GM12878 (cell line): Measurements from ENCODE around the gene RAD51B. TPM values are rescaled to one million over a fixed set of nuclear protein-coding genes. Genes with fewer than 3 reads are reported as not detected.

Experiments
- ATAC-seq: fragments of 200-7000 bp; cut with Tn5 transposase; 3 replicates; pipeline ENCODE4 v1.9.1; 2020; ENCODE audit warnings: mild to moderate bottlenecking, moderate library complexity
- BruUV-seq: library from RNA; stranded (reverse); fragments of 400-500 nt; replicated peaks from 2 replicates; lab custom pipeline; 2021; lab: Mats Ljungman, UMichigan
- CTCF ChIA-PET: fragments of 300-600 bp; sonication (Branson Sonifier 250); formaldehyde crosslinking; extraction: SDS; loops from one replicate; lab custom pipeline; 2021; ENCODE audit warnings: inconsistent platforms; lab: Yijun Ruan, JAX
- POLR2A ChIA-PET: fragments of 350-600 bp; formaldehyde crosslinking; extraction: SDS; loops from one replicate; lab custom pipeline; 2021; ENCODE audit warnings: inconsistent platforms; lab: Charles Lee
- RAD21 ChIA-PET: fragments of 300-600 bp; sonication (Branson Sonifier 250); formaldehyde crosslinking; loops from one replicate; lab custom pipeline; 2023; ENCODE audit warnings: antibody characterized with exemption; ENCODE audit not compliant: unreplicated experiment; lab: Charles Lee
- SMC1A ChIA-PET: fragments of 300-600 bp; sonication (Branson Sonifier 250); formaldehyde crosslinking; loops from one replicate; lab custom pipeline; 2023; ENCODE audit not compliant: unreplicated experiment, uncharacterized antibody; lab: Charles Lee
- DNase-seq: peaks from one replicate; pipeline ENCODE4 v3.0.0-alpha.2; 2011; ENCODE audit warnings: low read depth, low spot score
- FAIRE-seq: peaks from 3 replicates; lab custom pipeline; 2011; peaks lifted over from hg19 to GRCh38; lab: Jason Lieb, UNC
- H2AFZ ChIP-seq: 2 replicates; pipeline ENCODE4 v1.6.0; 2011; ENCODE audit warnings: low read depth, low read length, control low read depth; ENCODE audit not compliant: control insufficient read depth
- H3K27ac ChIP-seq: 2 replicates; pipeline ENCODE4 v1.5.1; 2011; ENCODE audit warnings: control low read depth; ENCODE audit not compliant: control insufficient read depth, insufficient read depth
- H3K27me3 ChIP-seq, 2 experiments: replicated peaks in 1 of 2; 2 replicates each; pipeline versions ENCODE4 v1.6.0 to v1.6.1; 2011; ENCODE audit warnings: low read length in 1 of 2; ENCODE audit not compliant: control insufficient read depth in 2 of 2, insufficient read depth in 2 of 2
- H3K36me3 ChIP-seq, 2 experiments: 2 replicates each; pipeline ENCODE4 v1.5.1; 2011; ENCODE audit warnings: low read length in 1 of 2; ENCODE audit not compliant: control insufficient read depth in 2 of 2, insufficient read depth in 2 of 2
- H3K4me1 ChIP-seq: 2 replicates; pipeline ENCODE4 v1.6.1; 2011; ENCODE audit warnings: mild to moderate bottlenecking, low read length, moderate library complexity, mixed read lengths; ENCODE audit not compliant: control insufficient read depth, insufficient read depth
- H3K4me2 ChIP-seq: 2 replicates; pipeline ENCODE4 v1.6.0; 2011; ENCODE audit warnings: control low read depth; ENCODE audit not compliant: control insufficient read depth, insufficient read depth
- H3K4me3 ChIP-seq: fragments of 200-600 bp; sonication (generic); 2 replicates; pipeline ENCODE4 v1.5.1; 2016
- H3K79me2 ChIP-seq: 2 replicates; pipeline ENCODE4 v1.6.0; 2011; ENCODE audit warnings: low read length; ENCODE audit not compliant: control insufficient read depth, insufficient read depth
- H3K9ac ChIP-seq: 2 replicates; pipeline ENCODE4 v1.8.0; 2011; ENCODE audit warnings: low read length, control low read depth, mixed read lengths; ENCODE audit not compliant: control insufficient read depth, insufficient read depth
- H3K9me3 ChIP-seq: replicated peaks from 3 replicates; pipeline ENCODE4 v1.5.1; 2011; ENCODE audit warnings: mild to moderate bottlenecking, low read length; ENCODE audit not compliant: control insufficient read depth, insufficient read depth
- H4K20me1 ChIP-seq: 2 replicates; pipeline ENCODE4 v1.6.0; 2011; ENCODE audit not compliant: control insufficient read depth, insufficient read depth
- BMI1 ChIP-seq: fragments of 450-650 bp; IDR thresholded peaks from 2 replicates; pipeline ENCODE4 v1.6.1; 2016; ENCODE audit warnings: mild to moderate bottlenecking, moderate library complexity, borderline replicate concordance
- CBFB ChIP-seq: IDR thresholded peaks from 2 replicates; pipeline ENCODE4 v1.6.1; 2016; ENCODE audit warnings: antibody characterized with exemption, low read depth
- CREB1 ChIP-seq: IDR thresholded peaks from 2 replicates; pipeline ENCODE4 v1.6.1; 2012; ENCODE audit warnings: low read depth, mild to moderate bottlenecking, inconsistent platforms
- IRF3 ChIP-seq: fragments of 450-650 bp; IDR thresholded peaks from 2 replicates; pipeline ENCODE4 v1.6.1; 2014; ENCODE audit warnings: mild to moderate bottlenecking
- KDM1A ChIP-seq: fragments of 200-600 bp; sonication (generic); IDR thresholded peaks from 2 replicates; pipeline ENCODE4 v1.6.1; 2016; ENCODE audit warnings: borderline replicate concordance
- MLLT1 ChIP-seq: fragments of 450-650 bp; IDR thresholded peaks from 2 replicates; pipeline ENCODE4 v1.6.1; 2016; ENCODE audit warnings: mild to moderate bottlenecking
- MYC ChIP-seq: IDR thresholded peaks from 2 replicates; pipeline ENCODE4 v1.6.1; 2011; ENCODE audit warnings: mild to moderate bottlenecking, low read length, moderate library complexity, inconsistent platforms; ENCODE audit not compliant: insufficient read depth, insufficient replicate concordance, insufficient read length, severe bottlenecking
- NKRF ChIP-seq: fragments of 450-650 bp; conservative IDR thresholded peaks from 2 replicates; pipeline ENCODE4 v1.6.1; 2017; ENCODE audit warnings: mild to moderate bottlenecking, moderate library complexity
- SRF ChIP-seq, 2 experiments: IDR thresholded peaks; 2 replicates each; pipeline ENCODE4 v1.6.1; 2011; ENCODE audit warnings: low read depth in 2 of 2, low read length in 2 of 2, mild to moderate bottlenecking in 1 of 2, moderate library complexity in 1 of 2
- ZNF24 ChIP-seq: fragments of 450-650 bp; IDR thresholded peaks from 2 replicates; pipeline ENCODE4 v1.6.1; 2017; ENCODE audit warnings: antibody characterized with exemption, mild to moderate bottlenecking
- ZSCAN29 ChIP-seq: fragments of 450-650 bp; IDR thresholded peaks from 2 replicates; pipeline ENCODE4 v1.6.1; 2017; ENCODE audit warnings: mild to moderate bottlenecking, moderate library complexity
- WGBS: methylation state at CpG from one replicate; pipeline ENCODE4 v1.1.6; 2016; ENCODE audit warnings: low lambda C conversion rate; ENCODE audit not compliant: insufficient replicate concordance, insufficient coverage; ENCODE audit errors: missing lambda C conversion rate; 5-methylcytosine and 5-hydroxymethylcytosine counted together
- in situ Hi-C: fragments of 300-500 bp; cut with MboI; formaldehyde crosslinking; loops from 9 replicates; pipeline ENCODE4 v1.14.3; 2018; ENCODE audit warnings: mixed read lengths
- intact Hi-C: fragments of 100-400 bp; cut with micrococcal nuclease; formaldehyde crosslinking; loops from one replicate; pipeline ENCODE4 v1.14.2; 2022; ENCODE audit not compliant: unreplicated experiment
- polyA plus RNA-seq, 11 experiments: library from polyadenylated mRNA; depleted of rRNA in 4 of 11; unstranded in 6 of 11; stranded (reverse) in 5 of 11; fragments of >200 nt; fragmentation: Nextera tagmentation in 4 of 11; fragmentation: Illumina TruSeq in 1 of 11; extraction: Ambion mirVana in 4 of 11; extraction: Trizol in 1 of 11; gene quantifications; 1 replicate in 1 of 11; 2 replicates in 10 of 11; pipeline versions ENCODE4 v1.2.1 to v1.2.3, GENCODE V29; 2011 to 2016; ENCODE audit warnings: inconsistent platforms in 2 of 11, missing spikeins in 2 of 11, low read depth in 1 of 11
- total RNA-seq, 4 experiments: library from RNA; depleted of rRNA in 3 of 4; stranded (reverse); fragments of >200 nt in 3 of 4; fragmentation: Illumina TruSeq in 1 of 4; extraction: Trizol in 1 of 4; gene quantifications; 2 replicates each; pipeline versions ENCODE4 v1.2.1 to v1.2.3, GENCODE V29; 2013 to 2021
- TF ChIP-seq, protein P1 (sequence below): fragments of 450-650 bp; IDR thresholded peaks from 2 replicates; pipeline ENCODE4 v1.6.1; 2018; ENCODE audit warnings: mild to moderate bottlenecking, low read depth, moderate library complexity; ENCODE audit not compliant: partially characterized antibody
- TF ChIP-seq, protein P2 (sequence below): IDR thresholded peaks from 2 replicates; pipeline ENCODE4 v1.6.1; 2011; ENCODE audit warnings: borderline replicate concordance, low read depth, mild to moderate bottlenecking, moderate library complexity, low read length; ENCODE audit not compliant: insufficient read depth, poor library complexity, severe bottlenecking

Gene RAD51B
- total and polyA plus RNA-seq, 10 of the 15 experiments (the other 5 are each of a cell fraction or from before 2014, with no cell fraction given), result 9.8 to 26.8 (median 21.3) TPM

DNA sequence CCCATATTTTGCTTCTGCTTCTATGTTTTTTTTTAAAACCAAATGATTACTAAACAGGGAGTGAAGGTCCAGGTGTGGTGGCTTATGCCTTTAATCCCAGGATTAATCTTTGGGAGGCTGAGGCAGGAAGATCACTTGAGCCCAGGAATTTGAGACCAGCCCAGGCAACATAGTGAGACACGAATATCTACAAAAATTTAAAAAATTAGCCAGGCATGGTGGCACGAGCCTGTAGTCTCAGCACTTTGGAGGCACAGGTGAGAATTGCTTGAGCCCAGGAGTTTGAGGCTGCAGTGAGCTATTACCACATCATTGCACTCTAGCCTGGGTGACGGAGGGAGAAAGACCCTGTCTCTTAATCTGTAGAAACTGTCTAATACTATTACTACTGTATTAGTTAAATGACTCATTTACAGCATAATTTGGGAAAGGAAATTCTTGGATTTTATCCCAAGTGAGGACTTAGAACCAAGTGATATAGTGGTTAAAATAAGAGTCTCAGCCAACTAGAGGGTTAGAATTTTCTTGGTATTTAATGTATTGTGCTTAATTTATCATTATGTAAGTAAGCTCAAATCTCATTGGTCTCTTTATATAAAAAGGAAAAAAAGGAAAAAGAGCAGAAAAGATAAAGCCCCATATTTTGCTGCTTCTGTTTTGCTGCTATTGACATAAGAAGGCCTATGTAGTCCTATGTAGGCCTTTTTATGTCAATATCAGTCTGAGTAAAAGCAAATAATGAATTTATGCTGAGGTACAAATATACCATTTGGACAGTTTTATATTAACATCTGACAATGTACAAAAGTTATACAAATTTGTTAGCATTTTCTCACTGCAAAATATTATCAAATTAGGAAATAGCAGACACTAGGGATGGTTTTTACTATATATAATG is 163.4 kb downstream of the RAD51B start:
- CTCF ChIA-PET, result interaction anchor here (0.6 kb wide), 1 partner anchor 39 kb away, joined by 4 read pairs; no protein-coding TSS in a partner anchor
- 67% methylated on average over 3 of the region's 3 CpGs for WGBS
- Histone ChIP-seq H3K4me2 (no peak overlapping the region), H4K20me1 (no peaks in the 10 kb centered on the region), H3K4me1 (no peaks in the 10 kb centered on the region), H3K27me3 (no peaks in the 10 kb centered on the region), H3K27ac (no peak overlapping the region), H2AFZ (no peak overlapping the region), H3K79me2 (no peaks in the 10 kb centered on the region), H3K9me3 (no peaks in the 10 kb centered on the region; the same call in 2 of the 3 replicates), H3K36me3 (no peaks in the 10 kb centered on the region), H3K4me3 (no peak overlapping the region), H3K9ac (no peak overlapping the region)
- BruUV-seq, result no TSS peak
- SMC1A ChIA-PET, result interaction anchor here (0.5 to 1.6 kb wide), 8 partner anchors 10 to 417 kb away, joined by 3 to 4 read pairs (median 3); no protein-coding TSS in a partner anchor
- TF ChIP-seq CBFB (no peak), NKRF (no peak), IRF3 (no peak), BMI1 (no peak), CREB1 (no peak), SRF (IDR thresholded peaks at IDR 0.05; ENCODE audit: low read depth in 2 of 2, low read length in 2 of 2) (no peak), MYC (no peak), KDM1A (no peak), ZSCAN29 (no peak), MLLT1 (no peak), ZNF24 (no peak)
- TF ChIP-seq, protein P1, sequence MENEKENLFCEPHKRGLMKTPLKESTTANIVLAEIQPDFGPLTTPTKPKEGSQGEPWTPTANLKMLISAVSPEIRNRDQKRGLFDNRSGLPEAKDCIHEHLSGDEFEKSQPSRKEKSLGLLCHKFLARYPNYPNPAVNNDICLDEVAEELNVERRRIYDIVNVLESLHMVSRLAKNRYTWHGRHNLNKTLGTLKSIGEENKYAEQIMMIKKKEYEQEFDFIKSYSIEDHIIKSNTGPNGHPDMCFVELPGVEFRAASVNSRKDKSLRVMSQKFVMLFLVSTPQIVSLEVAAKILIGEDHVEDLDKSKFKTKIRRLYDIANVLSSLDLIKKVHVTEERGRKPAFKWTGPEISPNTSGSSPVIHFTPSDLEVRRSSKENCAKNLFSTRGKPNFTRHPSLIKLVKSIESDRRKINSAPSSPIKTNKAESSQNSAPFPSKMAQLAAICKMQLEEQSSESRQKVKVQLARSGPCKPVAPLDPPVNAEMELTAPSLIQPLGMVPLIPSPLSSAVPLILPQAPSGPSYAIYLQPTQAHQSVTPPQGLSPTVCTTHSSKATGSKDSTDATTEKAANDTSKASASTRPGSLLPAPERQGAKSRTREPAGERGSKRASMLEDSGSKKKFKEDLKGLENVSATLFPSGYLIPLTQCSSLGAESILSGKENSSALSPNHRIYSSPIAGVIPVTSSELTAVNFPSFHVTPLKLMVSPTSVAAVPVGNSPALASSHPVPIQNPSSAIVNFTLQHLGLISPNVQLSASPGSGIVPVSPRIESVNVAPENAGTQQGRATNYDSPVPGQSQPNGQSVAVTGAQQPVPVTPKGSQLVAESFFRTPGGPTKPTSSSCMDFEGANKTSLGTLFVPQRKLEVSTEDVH, result no peak
- TF ChIP-seq, protein P2, sequence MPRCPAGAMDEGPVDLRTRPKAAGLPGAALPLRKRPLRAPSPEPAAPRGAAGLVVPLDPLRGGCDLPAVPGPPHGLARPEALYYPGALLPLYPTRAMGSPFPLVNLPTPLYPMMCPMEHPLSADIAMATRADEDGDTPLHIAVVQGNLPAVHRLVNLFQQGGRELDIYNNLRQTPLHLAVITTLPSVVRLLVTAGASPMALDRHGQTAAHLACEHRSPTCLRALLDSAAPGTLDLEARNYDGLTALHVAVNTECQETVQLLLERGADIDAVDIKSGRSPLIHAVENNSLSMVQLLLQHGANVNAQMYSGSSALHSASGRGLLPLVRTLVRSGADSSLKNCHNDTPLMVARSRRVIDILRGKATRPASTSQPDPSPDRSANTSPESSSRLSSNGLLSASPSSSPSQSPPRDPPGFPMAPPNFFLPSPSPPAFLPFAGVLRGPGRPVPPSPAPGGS, result no peak
- in situ Hi-C loops, result no loop called here
- POLR2A ChIA-PET, result no interaction called here
- FAIRE-seq, result no peak
- intact Hi-C loops, result no loop called here
- RAD21 ChIA-PET, result interaction anchor here (0.7 kb wide), 1 partner anchor 39 kb away, joined by 3 read pairs; no protein-coding TSS in a partner anchor
- ATAC-seq, result no peak
- no peak for DNase-seq
